Hepatic stellate cell (primary cell): Measurements from ENCODE around the gene CYP11A1.
"Not testable (repeated sequence)": the region's sequence is repeated elsewhere in the genome, so short reads cannot be mapped to it uniquely, and the experiment has no call there.

Source experiments
- DNase-seq: peaks from one replicate; pipeline ENCODE4 v3.0.0; 2011; ENCODE audit warnings: low spot score

The CYP11A1 gene

GRCh38 chr15:74400915-74401757 lies 33.7 kb upstream of the CYP11A1 start:
- no peak for DNase-seq

DNA sequence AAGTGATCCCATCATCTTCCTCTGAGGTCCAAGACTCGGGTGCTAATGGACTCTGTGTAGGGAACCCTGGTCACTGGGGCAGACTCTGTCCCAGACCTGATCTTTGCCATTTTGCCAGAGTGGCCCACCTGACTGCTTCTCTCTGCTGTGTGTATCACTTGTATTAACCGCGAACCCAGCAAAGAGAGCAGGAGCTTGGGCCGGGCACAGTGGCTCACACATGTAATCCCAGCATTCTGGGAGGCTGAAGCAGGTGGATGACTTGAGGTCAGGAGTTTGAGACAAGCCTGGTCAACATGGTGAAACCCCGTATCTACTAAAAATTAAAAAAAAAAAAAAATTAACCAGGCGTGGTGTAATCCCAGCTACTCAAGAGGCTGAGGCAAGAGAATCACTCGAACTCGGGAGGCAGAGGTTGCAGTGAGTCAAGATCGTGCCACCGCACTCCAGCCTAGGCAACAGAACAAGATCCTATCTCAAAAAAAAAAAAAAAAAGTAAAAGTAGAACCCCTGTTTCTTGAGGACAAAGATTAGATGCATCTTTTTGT lies 32.9 kb upstream of the CYP11A1 start:
- no peak for DNase-seq

DNA sequence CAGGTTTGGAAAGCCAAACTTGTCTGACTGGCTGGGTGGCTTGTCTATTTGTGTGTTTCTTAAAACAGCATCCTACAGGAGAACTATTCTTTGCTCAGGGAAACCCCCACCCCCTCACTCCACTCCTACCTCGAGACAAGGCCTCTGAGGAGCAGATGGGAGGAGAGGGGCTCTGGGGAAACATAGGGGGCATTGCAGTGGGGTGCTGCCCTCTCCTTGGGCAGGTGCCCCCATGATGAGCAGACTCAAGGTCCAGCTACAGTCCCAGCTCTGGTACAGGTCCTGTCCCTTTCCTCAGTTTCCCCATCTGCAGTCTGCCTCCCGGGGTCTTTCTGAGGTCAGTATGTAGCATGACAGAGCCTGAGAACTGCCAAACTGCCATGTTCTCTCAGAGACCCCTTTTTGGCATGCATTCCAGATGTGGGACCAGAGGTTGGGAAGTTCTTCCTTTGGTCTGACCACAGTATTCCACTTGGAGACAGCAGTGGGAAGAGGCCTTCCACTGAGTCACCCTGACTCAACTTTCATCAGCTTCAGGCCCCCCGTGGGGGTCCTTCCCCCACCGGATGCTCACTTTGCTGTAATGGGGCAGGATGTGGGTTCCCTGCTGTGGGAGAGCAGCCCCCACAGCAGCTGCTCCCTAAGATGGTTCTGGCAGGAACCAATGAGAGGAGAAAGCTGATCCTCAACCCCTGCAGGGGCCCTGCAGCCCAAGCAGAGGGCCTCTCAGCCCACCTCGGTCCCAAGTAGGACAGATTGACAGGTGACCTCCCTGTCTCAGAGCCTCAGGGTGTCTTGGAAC lies 32.3 kb upstream of the CYP11A1 start:
- DNase-seq: no peak

DNA sequence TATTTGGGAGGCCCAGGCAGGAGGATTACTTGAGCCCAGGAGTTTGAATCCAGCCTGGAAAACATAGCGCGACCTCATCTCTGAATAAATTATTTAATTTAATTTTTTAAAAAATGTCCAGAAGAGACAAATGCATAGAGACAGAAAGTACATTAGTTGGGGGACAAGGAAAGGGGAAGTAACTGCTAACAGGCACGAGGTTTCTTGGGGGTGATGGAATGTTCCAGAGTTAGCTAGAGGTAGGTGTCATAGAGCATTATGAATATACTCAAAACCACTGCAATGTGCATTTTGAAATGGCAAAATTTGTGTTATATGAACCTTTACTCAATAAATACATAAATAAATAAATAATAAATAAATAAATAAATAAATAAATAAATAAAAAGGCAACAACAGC lies 31.7 kb upstream of the CYP11A1 start:
- no peak for DNase-seq

GRCh38 chr15:74398183-74398582 lies 30.7 kb upstream of the CYP11A1 start:
- DNase-seq: no peak

- no peak for DNase-seq
Measured at GRCh38 chr15:74397239-74398068, 30.0 kb upstream of the CYP11A1 start.

DNA sequence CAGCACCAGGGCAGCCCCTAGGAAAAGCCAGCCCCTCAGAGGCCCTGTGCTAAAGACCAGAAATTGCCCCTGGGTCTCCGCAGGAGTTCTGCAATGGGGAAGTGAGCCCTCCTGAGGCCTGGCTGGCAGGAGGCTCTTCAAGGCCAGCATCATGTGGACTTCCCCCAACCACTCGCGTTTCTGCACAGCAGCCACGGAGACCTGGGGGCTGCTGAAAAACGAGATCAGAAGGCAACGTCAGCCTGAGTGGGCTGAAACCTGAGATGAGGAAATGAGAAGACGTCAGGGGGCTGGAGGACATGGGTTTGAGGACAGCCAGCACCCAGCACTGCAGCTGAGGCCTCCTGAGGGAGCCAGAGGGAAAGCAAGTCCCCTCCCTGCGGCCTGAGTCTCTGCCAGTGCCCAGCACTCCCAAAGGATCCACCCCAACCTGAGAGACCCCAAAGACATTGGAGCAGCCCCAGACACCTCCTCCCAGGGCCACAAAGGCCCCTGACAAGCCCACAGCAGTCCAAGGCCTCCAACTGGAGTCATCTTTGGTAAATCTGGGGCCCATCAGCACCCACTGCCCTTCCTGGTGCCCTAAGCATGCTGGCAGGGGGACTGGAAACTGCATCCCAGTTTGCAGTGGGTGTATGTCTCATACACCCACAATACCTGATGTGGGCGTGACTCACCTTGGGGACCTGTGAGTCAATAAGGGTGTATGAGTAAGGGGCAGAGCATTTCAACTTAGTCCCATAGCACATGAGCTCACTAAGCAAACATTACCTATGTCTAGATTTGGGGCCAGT lies 29.2 kb upstream of the CYP11A1 start:
- DNase-seq: peak; percentile 63

DNA sequence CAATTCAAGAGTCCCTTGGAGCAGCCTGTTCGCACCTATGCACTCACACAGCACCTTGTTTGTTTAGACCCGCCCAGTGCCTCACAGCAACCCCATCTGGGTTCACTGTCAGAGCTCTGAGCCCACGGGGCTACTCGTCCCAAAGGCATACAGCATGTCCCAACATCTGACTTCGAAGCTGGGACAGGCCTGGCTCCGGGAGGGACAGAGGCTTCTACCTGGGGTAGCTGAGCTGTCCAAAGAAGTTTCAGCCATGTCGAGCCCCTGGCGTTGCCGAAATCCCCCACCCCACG lies 28.6 kb upstream of the CYP11A1 start:
- DNase-seq: no peak

DNA sequence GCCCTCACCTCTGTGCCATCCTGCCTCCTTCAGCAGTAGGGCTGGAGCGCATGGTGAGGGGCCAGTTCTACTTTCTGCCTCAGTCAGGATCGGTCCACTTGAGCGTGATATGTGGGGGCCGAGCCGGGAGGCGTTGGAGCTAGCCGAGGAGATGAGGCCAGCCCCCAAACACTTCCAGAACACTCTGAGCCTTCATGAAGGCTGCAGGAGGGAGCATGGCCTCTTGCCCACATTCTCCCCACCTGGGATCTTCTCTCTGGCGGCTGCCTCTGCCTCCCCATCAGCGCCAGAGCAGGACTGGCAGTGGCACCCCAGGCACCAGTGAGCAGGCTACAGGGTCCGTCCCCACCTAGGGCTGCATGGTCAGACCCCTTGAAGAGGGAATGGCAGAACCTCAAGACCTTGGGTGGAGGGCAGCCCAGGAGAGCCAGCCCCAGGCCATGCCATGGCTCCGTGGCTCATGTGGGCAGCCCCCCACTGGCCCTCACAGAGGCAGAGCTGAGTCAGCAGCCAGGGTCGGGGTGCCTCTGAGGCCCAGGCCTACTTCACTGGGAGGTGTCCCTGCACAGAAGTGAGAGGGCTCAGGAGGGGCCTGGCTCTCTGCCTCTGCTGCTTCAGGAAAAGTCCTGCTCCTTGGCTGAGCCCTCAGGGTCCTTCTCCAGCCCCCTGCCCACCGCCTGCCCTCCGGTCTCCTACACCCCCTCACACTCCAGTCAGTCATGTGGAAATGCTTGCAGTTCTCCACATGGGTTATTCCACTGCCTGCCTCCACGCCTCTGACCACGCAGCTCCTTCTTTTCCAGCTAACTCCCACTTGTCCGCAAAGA lies 28.1 kb upstream of the CYP11A1 start:
- no peak for DNase-seq

- DNase-seq: no peak
Measured at GRCh38 chr15:74394090-74394846, 26.8 kb upstream of the CYP11A1 start.

GRCh38 chr15:74393423-74393822 lies 26.0 kb upstream of the CYP11A1 start:
- no peak for DNase-seq

DNA sequence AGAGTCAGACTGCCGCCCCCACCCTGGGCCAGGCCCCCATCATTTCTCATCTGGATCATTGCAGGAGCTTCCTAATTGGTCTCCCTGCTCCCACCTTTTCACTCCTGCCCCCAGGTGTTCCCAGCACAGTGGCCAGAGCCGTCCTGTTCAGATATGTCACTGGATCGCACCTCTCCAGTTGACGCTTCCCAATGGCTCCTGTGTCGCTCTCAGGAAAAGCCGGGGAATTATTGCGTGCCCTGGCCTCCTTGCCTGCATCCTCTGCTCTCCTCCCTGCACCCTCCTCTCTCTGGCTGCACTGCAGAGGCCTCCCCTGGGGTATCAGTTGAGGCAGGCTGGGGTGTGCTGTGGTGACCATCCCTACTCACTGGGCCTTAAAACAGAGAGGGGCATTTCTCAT lies 25.5 kb upstream of the CYP11A1 start:
- DNase-seq: no peak

GRCh38 chr15:74392451-74392830 lies 25.0 kb upstream of the CYP11A1 start:
- peak; percentile 63 for DNase-seq

- DNase-seq: no peak
Measured at GRCh38 chr15:74391582-74392450, 24.4 kb upstream of the CYP11A1 start.

DNA sequence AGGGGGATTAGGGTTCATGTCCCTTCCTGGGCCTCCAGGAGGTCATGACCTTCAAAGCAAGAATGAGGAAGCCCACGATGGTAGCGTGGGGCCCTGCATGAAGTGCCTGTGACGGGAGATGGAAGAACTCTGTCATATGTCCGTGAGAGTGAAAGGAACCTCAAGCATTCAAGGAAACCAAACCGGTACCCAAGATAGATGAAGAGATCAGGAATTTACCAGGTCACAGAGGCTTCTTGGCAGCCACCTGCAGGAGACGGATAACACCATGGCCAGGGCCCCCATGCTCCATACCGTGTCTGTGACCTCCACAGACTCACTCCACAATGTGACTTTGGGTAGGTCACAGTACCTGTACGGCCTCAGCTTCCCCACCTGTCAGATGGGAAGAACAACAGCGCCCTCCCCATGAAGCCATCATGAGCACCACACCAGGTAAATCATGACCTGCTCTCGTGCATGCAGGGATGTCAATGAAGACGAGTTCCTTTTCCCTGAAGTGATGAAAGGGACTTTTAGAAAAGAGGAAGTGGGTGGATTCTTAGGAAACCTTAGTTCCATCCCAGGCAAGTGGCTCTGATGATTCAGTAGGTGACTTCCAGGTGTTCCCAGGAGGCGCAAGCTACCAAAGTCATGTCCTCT lies 23.3 kb upstream of the CYP11A1 start:
- no peak for DNase-seq

DNA sequence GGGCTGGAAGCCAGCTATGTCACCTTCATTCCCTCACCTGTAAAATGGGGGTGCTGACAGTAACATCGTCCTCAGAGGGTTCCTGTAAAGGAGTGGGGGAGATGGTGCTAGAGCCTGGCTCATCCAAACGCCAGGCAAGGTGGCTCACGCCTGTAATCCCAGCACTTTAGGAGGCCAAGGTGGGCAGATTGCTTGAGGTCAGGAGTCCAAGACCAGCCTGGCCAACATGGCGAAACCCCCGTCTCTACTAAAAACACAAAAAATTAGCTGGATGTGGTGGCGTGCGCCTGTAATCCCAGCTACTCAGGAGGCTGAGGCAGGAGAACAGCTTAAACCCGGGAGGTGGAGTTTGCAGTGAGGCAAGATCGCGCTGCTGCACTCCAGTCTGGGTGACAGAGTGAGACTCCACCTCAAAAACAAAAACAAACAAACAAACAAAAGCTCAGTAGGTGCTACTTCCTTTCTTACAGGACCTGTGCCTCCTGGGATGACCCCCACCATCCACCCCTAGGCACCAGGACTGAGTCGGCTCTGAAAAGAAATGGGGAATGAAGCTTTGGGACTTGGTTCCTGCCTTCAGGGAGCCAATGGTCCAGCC lies 22.7 kb upstream of the CYP11A1 start:
- DNase-seq: not testable (repeated sequence)

GRCh38 chr15:74389241-74390048 lies 22.0 kb upstream of the CYP11A1 start:
- no peak for DNase-seq
